ENCODE data around the gene RUBCN. TPM values are rescaled to one million over a fixed set of nuclear protein-coding genes. Genes with fewer than 3 reads are reported as not detected.
A peak's percentile ranks its signal among the peaks of the same experiment; 100 is the strongest.
"Not testable (repeated sequence)": the region's sequence is repeated elsewhere in the genome, so short reads cannot be mapped to it uniquely, and the experiment has no call there.

Gene RUBCN
- total RNA-seq, 1 donor from 2014 or later, result 9.2 TPM

DNA sequence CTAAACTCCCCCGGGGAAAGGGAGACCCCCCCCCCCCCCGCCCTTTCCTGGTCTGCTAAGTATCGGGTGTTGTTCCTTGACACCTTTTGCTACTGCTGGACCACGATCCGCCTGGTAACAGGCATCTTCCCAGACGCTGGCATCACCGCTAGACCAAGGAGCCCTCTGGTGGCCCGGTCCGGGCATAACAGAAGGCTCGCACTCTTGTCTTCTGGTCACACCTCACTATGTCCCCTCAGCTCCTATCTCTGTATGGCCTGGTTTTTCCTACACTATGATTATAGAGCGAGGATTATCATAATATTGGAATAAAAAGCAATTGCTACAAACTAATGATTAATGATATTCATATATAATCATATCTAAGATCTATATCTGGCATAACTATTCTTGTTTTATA lies 104.7 kb downstream of the RUBCN start:
- not testable (repeated sequence) for DNase-seq (ENCODE audit: low read depth); H3K36me3 ChIP-seq (ENCODE audit: control insufficient read depth, insufficient read depth, low read length); FAIRE-seq

GRCh38 chr3:197630766-197631165 lies 105.9 kb downstream of the RUBCN start:
- H3K27me3 ChIP-seq (ENCODE audit: control insufficient read depth, insufficient read depth, low read length); DNase-seq (ENCODE audit: low read depth); H3K4me3 ChIP-seq (ENCODE audit: low read depth, low read length); H3K36me3 ChIP-seq (ENCODE audit: control insufficient read depth, insufficient read depth, low read length); FAIRE-seq: not testable (repeated sequence)

More for the DNA sequence above, 104.7 kb downstream of the RUBCN start:
- H3K4me3 ChIP-seq (ENCODE audit: low read depth, low read length); H3K27me3 ChIP-seq (ENCODE audit: control insufficient read depth, insufficient read depth, low read length): not testable (repeated sequence)

DNA sequence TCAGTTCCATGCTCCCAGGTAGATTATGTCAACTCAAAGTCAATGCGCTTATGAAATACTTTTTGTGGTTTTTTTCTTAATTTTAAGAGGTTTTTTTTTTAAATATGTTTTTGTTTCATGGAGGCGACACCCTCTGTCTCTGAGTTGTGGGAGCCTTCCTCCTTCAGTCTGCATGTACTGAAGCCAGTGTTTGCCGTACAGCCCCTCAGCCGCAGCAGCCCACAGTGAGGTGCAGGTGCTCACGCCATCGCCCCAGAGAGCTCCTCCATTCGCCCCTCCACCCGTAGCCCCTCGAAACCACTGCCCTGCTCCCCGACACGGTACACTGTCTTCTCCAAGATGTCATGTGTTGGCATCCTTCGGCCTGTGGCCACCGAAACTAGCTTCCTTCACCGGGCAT lies 107.4 kb downstream of the RUBCN start:
- H3K36me3 ChIP-seq (ENCODE audit: control insufficient read depth, insufficient read depth, low read length); FAIRE-seq; DNase-seq (ENCODE audit: low read depth); H3K27me3 ChIP-seq (ENCODE audit: control insufficient read depth, insufficient read depth, low read length); H3K4me3 ChIP-seq (ENCODE audit: low read depth, low read length): not testable (repeated sequence)

DNA sequence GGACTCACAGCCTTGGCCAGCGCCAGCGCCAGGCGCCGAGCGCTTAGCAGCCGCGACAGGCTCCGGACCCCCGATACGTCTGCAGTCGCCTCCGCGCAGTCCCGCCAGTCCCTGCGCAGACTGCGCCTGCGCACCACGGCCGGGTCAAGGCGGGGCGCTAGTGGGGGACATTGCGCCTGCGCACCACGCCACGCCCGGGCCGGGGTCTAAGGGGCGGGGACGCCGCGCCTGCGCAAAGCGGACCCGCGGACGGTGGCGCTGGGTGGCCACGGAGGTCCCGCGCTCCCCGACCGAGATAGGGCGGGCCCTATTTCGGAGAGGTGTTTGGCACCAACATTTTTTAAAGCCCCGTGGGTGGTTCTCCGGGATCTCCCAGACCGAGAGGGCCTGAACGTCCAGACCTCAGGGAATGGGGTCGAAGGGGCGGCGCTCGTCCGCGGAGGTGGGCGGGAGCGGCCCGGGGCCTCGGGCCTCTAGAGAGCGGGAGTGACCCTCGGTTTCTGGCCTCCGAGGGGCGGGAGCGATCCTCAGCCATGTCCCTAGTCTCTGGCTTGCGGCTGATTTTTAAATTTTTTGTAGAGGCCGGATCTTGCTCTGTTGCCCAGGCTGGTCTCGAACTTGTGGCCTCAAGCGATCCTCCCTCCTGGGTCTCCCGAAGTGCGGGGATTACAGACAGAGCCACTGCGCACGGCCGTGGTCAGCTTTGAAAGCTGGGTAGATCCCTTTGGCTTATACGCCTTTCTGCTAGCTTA lies 108.8 kb downstream of the RUBCN start:
- not testable (repeated sequence) for H3K36me3 ChIP-seq (ENCODE audit: control insufficient read depth, insufficient read depth, low read length); FAIRE-seq; H3K27me3 ChIP-seq (ENCODE audit: control insufficient read depth, insufficient read depth, low read length)
- peak; percentile 39 for DNase-seq (ENCODE audit: low read depth)
- peak overlapping the region; percentile 49 for H3K4me3 ChIP-seq (ENCODE audit: low read depth, low read length)

- H3K27me3 ChIP-seq (ENCODE audit: control insufficient read depth, insufficient read depth, low read length); DNase-seq (ENCODE audit: low read depth); FAIRE-seq; H3K36me3 ChIP-seq (ENCODE audit: control insufficient read depth, insufficient read depth, low read length): not testable (repeated sequence)
- H3K4me3 ChIP-seq (ENCODE audit: low read depth, low read length), result peak overlapping the region; percentile 49
These were observed 109.4 kb downstream of the RUBCN start for GRCh38 chr3:197627158-197627771.

GRCh38 chr3:197626404-197627157 lies 110.1 kb downstream of the RUBCN start:
- not testable (repeated sequence) for DNase-seq (ENCODE audit: low read depth); FAIRE-seq

GRCh38 chr3:197621478-197621877 lies 115.2 kb downstream of the RUBCN start:
- not testable (repeated sequence) for H3K4me3 ChIP-seq (ENCODE audit: low read depth, low read length); DNase-seq (ENCODE audit: low read depth); H3K27me3 ChIP-seq (ENCODE audit: control insufficient read depth, insufficient read depth, low read length); FAIRE-seq; H3K36me3 ChIP-seq (ENCODE audit: control insufficient read depth, insufficient read depth, low read length)

More at GRCh38 chr3:197626404-197627157, 110.1 kb downstream of the RUBCN start:
- H3K4me3 ChIP-seq (ENCODE audit: low read depth, low read length), result peak overlapping the region; percentile 29
- not testable (repeated sequence) for H3K27me3 ChIP-seq (ENCODE audit: control insufficient read depth, insufficient read depth, low read length); H3K36me3 ChIP-seq (ENCODE audit: control insufficient read depth, insufficient read depth, low read length)

Other genes starting within 250 kb of the RUBCN start
- gene BDH1, start 180.9 kb downstream of the RUBCN start, total RNA-seq, result 13.7 and 16.8 TPM in 2 replicates
- gene FYTTD1, start 13.0 kb upstream of the RUBCN start, total RNA-seq, result 37.9 and 47.4 TPM in 2 replicates
- gene LRCH3, start 54.4 kb upstream of the RUBCN start, total RNA-seq, result 25.5 and 33.8 TPM in 2 replicates
- 648 and 676 TPM in 2 replicates for gene RPL35A, start 213.3 kb upstream of the RUBCN start, total RNA-seq
- 3.9 and 4.7 TPM in 2 replicates for gene LMLN, start 223.3 kb upstream of the RUBCN start, total RNA-seq